Right forelimb (tissue), 1 donor: ENCODE measurements around the gene ZNF831.

ENCODE experiments used
- DNase-seq: peaks from one replicate; pipeline ENCODE4 v3.0.0-alpha.2; 2018

The ZNF831 gene

GRCh38 chr20:59157961-59158541 is 5.6 kb upstream of the ZNF831 start:
- no peak for DNase-seq

GRCh38 chr20:59158673-59159072 is 4.9 kb upstream of the ZNF831 start:
- DNase-seq: no peak

- no peak for DNase-seq
Measured at GRCh38 chr20:59159091-59159490, 4.5 kb upstream of the ZNF831 start.

GRCh38 chr20:59159493-59160376 is 3.9 kb upstream of the ZNF831 start:
- no peak for DNase-seq

- DNase-seq: no peak
Measured at GRCh38 chr20:59160389-59161115, 3.1 kb upstream of the ZNF831 start.

GRCh38 chr20:59161721-59162120 is 1.9 kb upstream of the ZNF831 start:
- DNase-seq: no peak

GRCh38 chr20:59164686-59165391 is 1.2 kb downstream of the ZNF831 start:
- no peak for DNase-seq

GRCh38 chr20:59165396-59165795 is 1.8 kb downstream of the ZNF831 start:
- no peak for DNase-seq

- no peak for DNase-seq
Measured at GRCh38 chr20:59165891-59166709, 2.5 kb downstream of the ZNF831 start.

- no peak for DNase-seq
Measured at GRCh38 chr20:59170406-59171349, 7.1 kb downstream of the ZNF831 start.

GRCh38 chr20:59171986-59172385 is 8.4 kb downstream of the ZNF831 start:
- no peak for DNase-seq

GRCh38 chr20:59173938-59174491 is 10.4 kb downstream of the ZNF831 start:
- peak; percentile 25 for DNase-seq

GRCh38 chr20:59175002-59175401 is 11.4 kb downstream of the ZNF831 start:
- DNase-seq: no peak

GRCh38 chr20:59175861-59176260 is 12.2 kb downstream of the ZNF831 start:
- DNase-seq: no peak

- DNase-seq: no peak
Measured at GRCh38 chr20:59176812-59177211, 13.2 kb downstream of the ZNF831 start.

GRCh38 chr20:59177266-59178250 is 13.9 kb downstream of the ZNF831 start:
- DNase-seq: no peak

- DNase-seq: no peak
Measured at GRCh38 chr20:59178983-59179595, 15.5 kb downstream of the ZNF831 start.

- no peak for DNase-seq
Measured at GRCh38 chr20:59179988-59180387, 16.4 kb downstream of the ZNF831 start.

GRCh38 chr20:59181936-59182335 is 18.3 kb downstream of the ZNF831 start:
- DNase-seq: no peak
